GM18867 (cell line): Measurements from ENCODE around the gene LEP.
"Not testable (repeated sequence)": the region's sequence is repeated elsewhere in the genome, so short reads cannot be mapped to it uniquely, and the experiment has no call there.

Experiments used
- ATAC-seq: cut with Tn5 transposase; IDR thresholded peaks from one replicate; pipeline ENCODE4 v1.9.1; 2021; ENCODE audit warnings: mild to moderate bottlenecking, moderate library complexity; ENCODE audit not compliant: unreplicated experiment

LEP gene

GRCh38 chr7:128271471-128271941, 30.4 kb downstream of the LEP start:
- no peak for ATAC-seq

- no peak for ATAC-seq
These were observed 30.9 kb downstream of the LEP start for GRCh38 chr7:128271942-128272481.

GRCh38 chr7:128274246-128274883, 33.3 kb downstream of the LEP start:
- no peak for ATAC-seq

GRCh38 chr7:128274884-128275603, 34.0 kb downstream of the LEP start:
- ATAC-seq, result no peak

GRCh38 chr7:128275681-128276080, 34.6 kb downstream of the LEP start:
- ATAC-seq, result no peak

- no peak for ATAC-seq
These were observed 37.3 kb downstream of the LEP start for GRCh38 chr7:128278366-128278765.

GRCh38 chr7:128279124-128279713, 38.1 kb downstream of the LEP start:
- no peak for ATAC-seq

- ATAC-seq, result not testable (repeated sequence)
These were observed 39.4 kb downstream of the LEP start for GRCh38 chr7:128280451-128280850.

- ATAC-seq, result no peak
These were observed 40.7 kb downstream of the LEP start for GRCh38 chr7:128281605-128282380.

GRCh38 chr7:128284102-128284501, 43.0 kb downstream of the LEP start:
- ATAC-seq, result no peak

- no peak for ATAC-seq
These were observed 46.5 kb downstream of the LEP start for GRCh38 chr7:128287556-128287955.

- not testable (repeated sequence) for ATAC-seq
These were observed 56.9 kb downstream of the LEP start for GRCh38 chr7:128298004-128298403.

GRCh38 chr7:128299109-128299607, 58.1 kb downstream of the LEP start:
- ATAC-seq, result no peak

GRCh38 chr7:128302139-128302538, 61.1 kb downstream of the LEP start:
- ATAC-seq, result no peak

GRCh38 chr7:128303133-128303532, 62.1 kb downstream of the LEP start:
- ATAC-seq, result no peak

GRCh38 chr7:128303643-128304042, 62.6 kb downstream of the LEP start:
- no peak for ATAC-seq

- ATAC-seq, result no peak
These were observed 63.1 kb downstream of the LEP start for GRCh38 chr7:128304212-128304611.

- no peak for ATAC-seq
These were observed 66.0 kb downstream of the LEP start for GRCh38 chr7:128307061-128307460.
